Lower leg skin (tissue), 3 donors: ENCODE data around the gene RASSF9.

Experiments used
- POLR2A ChIP-seq, 2 donors: fragments of 450-650 bp; IDR thresholded peaks; one replicate each; pipeline ENCODE4 v1.6.1; 2016 to 2017; ENCODE audit warnings: antibody characterized with exemption in 2 of 2, mild to moderate bottlenecking in 1 of 2, moderate library complexity in 1 of 2
- TF ChIP-seq, protein P1 (sequence below), 3 donors: fragments of 450-650 bp; IDR thresholded peaks; one replicate each; pipeline ENCODE4 v1.5.1; 2016; ENCODE audit warnings: antibody characterized with exemption in 3 of 3, mild to moderate bottlenecking in 3 of 3, moderate library complexity in 2 of 3

DNA sequence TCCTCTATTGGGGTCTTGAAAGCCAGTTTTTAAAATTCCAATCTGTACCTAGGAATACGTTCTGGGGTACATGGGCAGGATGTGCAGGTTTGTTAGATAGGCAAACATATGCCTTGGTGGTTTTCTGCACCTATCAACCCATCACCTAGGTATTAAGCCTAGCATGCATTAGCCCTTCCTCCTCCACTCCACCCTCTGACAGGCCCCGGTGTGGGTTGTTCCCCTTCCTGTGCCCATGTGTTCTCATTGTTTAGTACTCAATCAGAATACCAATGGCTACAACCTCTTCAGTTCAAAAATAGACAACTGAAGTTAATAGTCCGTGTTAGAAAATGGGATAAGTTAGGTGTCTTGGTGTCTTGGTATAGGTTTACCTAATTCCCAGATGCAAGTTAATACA lies 41.2 kb upstream of the RASSF9 start:
- TF ChIP-seq, protein P1, sequence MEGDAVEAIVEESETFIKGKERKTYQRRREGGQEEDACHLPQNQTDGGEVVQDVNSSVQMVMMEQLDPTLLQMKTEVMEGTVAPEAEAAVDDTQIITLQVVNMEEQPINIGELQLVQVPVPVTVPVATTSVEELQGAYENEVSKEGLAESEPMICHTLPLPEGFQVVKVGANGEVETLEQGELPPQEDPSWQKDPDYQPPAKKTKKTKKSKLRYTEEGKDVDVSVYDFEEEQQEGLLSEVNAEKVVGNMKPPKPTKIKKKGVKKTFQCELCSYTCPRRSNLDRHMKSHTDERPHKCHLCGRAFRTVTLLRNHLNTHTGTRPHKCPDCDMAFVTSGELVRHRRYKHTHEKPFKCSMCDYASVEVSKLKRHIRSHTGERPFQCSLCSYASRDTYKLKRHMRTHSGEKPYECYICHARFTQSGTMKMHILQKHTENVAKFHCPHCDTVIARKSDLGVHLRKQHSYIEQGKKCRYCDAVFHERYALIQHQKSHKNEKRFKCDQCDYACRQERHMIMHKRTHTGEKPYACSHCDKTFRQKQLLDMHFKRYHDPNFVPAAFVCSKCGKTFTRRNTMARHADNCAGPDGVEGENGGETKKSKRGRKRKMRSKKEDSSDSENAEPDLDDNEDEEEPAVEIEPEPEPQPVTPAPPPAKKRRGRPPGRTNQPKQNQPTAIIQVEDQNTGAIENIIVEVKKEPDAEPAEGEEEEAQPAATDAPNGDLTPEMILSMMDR (IDR thresholded peaks at IDR 0.05), result no peak
- no peak for TF ChIP-seq POLR2A (IDR thresholded peaks at IDR 0.05)
